MM.1S (cell line): ENCODE data around the gene EMILIN1.

Source experiments
- CTCF ChIP-seq: fragments of 300-600 bp; sonication (generic); IDR thresholded peaks from 2 replicates; pipeline ENCODE4 v1.5.1; 2016; ENCODE audit warnings: antibody characterized with exemption, low read length, mixed read lengths
- EZH2 ChIP-seq: fragments of 300-600 bp; sonication (generic); optimal IDR thresholded peaks from 2 replicates; pipeline ENCODE3; 2017; ENCODE audit warnings: low read depth, mild to moderate bottlenecking, antibody characterized with exemption, low read length, mixed read lengths

GRCh38 chr2:27058210-27058609 is 20.2 kb upstream of the EMILIN1 start:
- no peak for TF ChIP-seq CTCF
- no peak for TF ChIP-seq EZH2
